AG10803 (cell line): Measurements from ENCODE around the gene SAMD7.

Experiments
- DNase-seq: peaks from one replicate; pipeline ENCODE4 v3.0.0; 2010; ENCODE audit warnings: low read depth
- H3K4me3 ChIP-seq: 2 replicates; pipeline ENCODE4 v1.5.1; 2011; ENCODE audit warnings: mild to moderate bottlenecking, low read length, control low read depth
- TF ChIP-seq, protein P1 (sequence below): conservative IDR thresholded peaks from 2 replicates; pipeline ENCODE4 v1.5.1; 2011; ENCODE audit warnings: mild to moderate bottlenecking, low read length, control low read depth, inconsistent platforms

SAMD7 gene

DNA sequence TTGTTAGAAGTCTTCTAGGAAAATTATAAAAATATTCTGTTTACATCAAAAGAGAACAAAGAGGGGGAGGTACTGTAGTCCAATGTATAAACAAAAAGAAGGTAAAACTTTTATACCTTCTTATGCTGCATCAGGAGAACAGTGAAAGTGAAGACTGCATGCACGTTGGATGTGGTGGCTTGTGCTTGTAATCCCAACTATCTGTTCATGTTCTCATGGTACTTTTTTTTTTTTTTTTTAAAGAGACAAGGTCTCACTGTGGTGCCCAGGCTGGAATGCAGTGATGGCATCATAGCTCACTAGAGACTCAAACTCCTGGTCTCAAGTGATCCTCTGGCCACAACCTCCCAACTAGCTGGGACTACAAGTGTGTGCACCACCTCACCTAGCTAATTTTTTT lies 59.5 kb downstream of the SAMD7 start:
- no peak overlapping the region for H3K4me3 ChIP-seq
- DNase-seq: no peak
- TF ChIP-seq, protein P1, sequence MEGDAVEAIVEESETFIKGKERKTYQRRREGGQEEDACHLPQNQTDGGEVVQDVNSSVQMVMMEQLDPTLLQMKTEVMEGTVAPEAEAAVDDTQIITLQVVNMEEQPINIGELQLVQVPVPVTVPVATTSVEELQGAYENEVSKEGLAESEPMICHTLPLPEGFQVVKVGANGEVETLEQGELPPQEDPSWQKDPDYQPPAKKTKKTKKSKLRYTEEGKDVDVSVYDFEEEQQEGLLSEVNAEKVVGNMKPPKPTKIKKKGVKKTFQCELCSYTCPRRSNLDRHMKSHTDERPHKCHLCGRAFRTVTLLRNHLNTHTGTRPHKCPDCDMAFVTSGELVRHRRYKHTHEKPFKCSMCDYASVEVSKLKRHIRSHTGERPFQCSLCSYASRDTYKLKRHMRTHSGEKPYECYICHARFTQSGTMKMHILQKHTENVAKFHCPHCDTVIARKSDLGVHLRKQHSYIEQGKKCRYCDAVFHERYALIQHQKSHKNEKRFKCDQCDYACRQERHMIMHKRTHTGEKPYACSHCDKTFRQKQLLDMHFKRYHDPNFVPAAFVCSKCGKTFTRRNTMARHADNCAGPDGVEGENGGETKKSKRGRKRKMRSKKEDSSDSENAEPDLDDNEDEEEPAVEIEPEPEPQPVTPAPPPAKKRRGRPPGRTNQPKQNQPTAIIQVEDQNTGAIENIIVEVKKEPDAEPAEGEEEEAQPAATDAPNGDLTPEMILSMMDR: no peak

DNA sequence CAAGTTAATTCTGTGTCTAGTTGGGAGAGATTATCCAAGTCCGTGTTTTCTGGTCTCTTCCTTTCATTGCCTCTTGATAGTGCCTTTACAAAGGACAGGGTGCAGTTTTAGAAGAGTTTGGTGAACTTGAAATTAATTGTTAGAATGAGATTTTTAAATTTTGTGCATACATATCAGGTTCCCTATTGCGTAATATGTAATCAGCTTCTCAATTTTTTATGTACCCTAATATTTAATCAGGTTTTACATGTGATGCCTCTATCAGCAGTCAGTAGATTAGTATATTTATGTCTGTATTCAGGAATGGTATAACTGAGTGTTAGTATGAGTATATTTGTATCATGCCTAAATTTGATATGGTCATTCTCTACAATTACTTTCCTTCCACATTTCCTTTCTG lies 60.1 kb downstream of the SAMD7 start:
- TF ChIP-seq, protein P1: no peak

DNA sequence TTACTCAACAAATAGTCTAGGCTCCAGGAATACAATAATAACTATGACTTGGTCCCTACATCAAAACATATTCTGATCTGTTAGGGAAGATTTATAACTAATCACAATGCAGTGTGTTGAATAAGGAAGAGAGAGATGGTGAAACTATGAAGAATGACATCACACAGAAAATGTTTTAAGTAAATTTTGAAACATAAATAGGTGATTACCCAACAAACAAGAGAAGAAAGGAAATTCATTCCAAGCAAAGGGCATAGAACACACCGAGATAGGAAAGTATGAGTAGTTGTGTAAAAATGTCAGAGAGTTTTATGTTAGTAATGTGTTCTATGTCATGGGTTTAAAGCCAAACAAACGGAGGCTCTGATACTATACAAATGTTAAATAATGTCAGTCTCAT lies 68.7 kb downstream of the SAMD7 start:
- H3K4me3 ChIP-seq: no peak overlapping the region
- DNase-seq: peak; percentile 51
- TF ChIP-seq, protein P1: no peak

More for the DNA sequence above, 60.1 kb downstream of the SAMD7 start:
- DNase-seq: no peak
- no peak overlapping the region for H3K4me3 ChIP-seq

- DNase-seq: no peak
- H3K4me3 ChIP-seq: no peak overlapping the region
- TF ChIP-seq, protein P1: no peak
Measured at GRCh38 chr3:169984292-169984691, 72.9 kb downstream of the SAMD7 start.
